ENCODE measurements around the gene KRTAP20-3. TPM values are rescaled to one million over a fixed set of nuclear protein-coding genes. Genes with fewer than 3 reads are reported as not detected.

KRTAP20-3 gene
- total RNA-seq (not detected), polyA plus RNA-seq (not detected)

- Mint-ChIP-seq H3K36me3 (no peaks in the 10 kb centered on the region), H3K9me3 (peaks cover 0 to 11% (median 3%) of the 10 kb centered on the region in 5 donors), H3K27me3 (peaks cover 0 to 1% of the 10 kb centered on the region in 2 donors), H3K4me3 (no peak within 1 kb of the TSS), H3K4me1 (no peaks in the 10 kb centered on the region), H3K27ac (no peak within 1 kb of the TSS)
- no peak for DNase-seq
- Histone ChIP-seq H3K27ac (ENCODE audit: low read depth, low read length) (no peak within 1 kb of the TSS), H3K27me3 (ENCODE audit: insufficient read depth, low read length, poor library complexity, severe bottlenecking) (no peaks in the 10 kb centered on the region), H3K9me3 (ENCODE audit: low read length) (no peaks in the 10 kb centered on the region), H3K4me3 (ENCODE audit: low read length) (no peak within 1 kb of the TSS), H3K4me1 (ENCODE audit: insufficient read depth, low read length) (no peaks in the 10 kb centered on the region), H3K36me3 (ENCODE audit: insufficient read depth, low read length) (no peaks in the 10 kb centered on the region)
- ChIA-PET CTCF (no interaction called here), POLR2A (no interaction called here)
Observed at GRCh38 chr21:30642564-30642963, at the start of gene KRTAP20-3. Gene KRTAP20-3, plus strand, starts transcription at chr21:30642864.

- no peaks in the 10 kb centered on the region for H3K4me1 Mint-ChIP-seq
- H3K27me3 Mint-ChIP-seq = no peaks in the 10 kb centered on the region
- H3K9me3 ChIP-seq (ENCODE audit: low read length) = no peaks in the 10 kb centered on the region
- no peak within 1 kb of the TSS for H3K4me3 Mint-ChIP-seq
- H3K4me1 ChIP-seq (ENCODE audit: insufficient read depth, low read length) = no peaks in the 10 kb centered on the region
- no peak within 1 kb of the TSS for H3K4me3 ChIP-seq (ENCODE audit: low read length)
- POLR2A ChIA-PET = no interaction called here
- H3K36me3 ChIP-seq (ENCODE audit: insufficient read depth, low read length) = no peaks in the 10 kb centered on the region
- H3K36me3 Mint-ChIP-seq = no peaks in the 10 kb centered on the region
- H3K27me3 ChIP-seq (ENCODE audit: insufficient read depth, low read length, poor library complexity, severe bottlenecking) = no peaks in the 10 kb centered on the region
- CTCF ChIA-PET = no interaction called here
- H3K27ac Mint-ChIP-seq = no peak within 1 kb of the TSS
- H3K9me3 Mint-ChIP-seq = peaks cover 3 to 16% (median 7%) of the 10 kb centered on the region in 5 donors
- no peak for DNase-seq
- no peak within 1 kb of the TSS for H3K27ac ChIP-seq (ENCODE audit: low read depth, low read length)
Observed at GRCh38 chr21:30598802-30599201, 43.9 kb upstream of the KRTAP20-3 start, which contains the start of gene KRTAP6-2. Gene KRTAP6-2, minus strand, starts transcription at chr21:30598902. Its CDS starts 28 bp downstream, at chr21:30598874.

- no peaks in the 10 kb centered on the region for H3K36me3 ChIP-seq (ENCODE audit: insufficient read depth, low read length)
- H3K4me1 ChIP-seq (ENCODE audit: insufficient read depth, low read length) = no peaks in the 10 kb centered on the region
- ChIA-PET POLR2A (no interaction called here), CTCF (no interaction called here)
- Mint-ChIP-seq H3K27ac (no peak within 1 kb of the TSS), H3K36me3 (no peaks in the 10 kb centered on the region), H3K9me3 (peaks cover 3 to 16% (median 7%) of the 10 kb centered on the region in 5 donors), H3K4me3 (no peak within 1 kb of the TSS), H3K27me3 (no peaks in the 10 kb centered on the region), H3K4me1 (no peaks in the 10 kb centered on the region)
- H3K27me3 ChIP-seq (ENCODE audit: insufficient read depth, low read length, poor library complexity, severe bottlenecking) = no peaks in the 10 kb centered on the region
- no peak for DNase-seq
- H3K4me3 ChIP-seq (ENCODE audit: low read length) = no peak within 1 kb of the TSS
- H3K9me3 ChIP-seq (ENCODE audit: low read length) = no peaks in the 10 kb centered on the region
- no peak within 1 kb of the TSS for H3K27ac ChIP-seq (ENCODE audit: low read depth, low read length)
Observed at GRCh38 chr21:30600787-30601186, 41.9 kb upstream of the KRTAP20-3 start, which contains the start of gene KRTAP22-1. Gene KRTAP22-1, plus strand, starts transcription at chr21:30601087.

GRCh38 chr21:30605968-30606367, 36.7 kb upstream of the KRTAP20-3 start:
- Mint-ChIP-seq H3K9me3 (peaks cover 1 to 21% (median 6%) of the 10 kb centered on the region in 5 donors), H3K27ac (no peak overlapping the region), H3K4me1 (no peaks in the 10 kb centered on the region), H3K4me3 (no peak overlapping the region), H3K36me3 (no peaks in the 10 kb centered on the region), H3K27me3 (peaks cover 0 to 1% of the 10 kb centered on the region in 2 donors)
- H3K4me1 ChIP-seq (ENCODE audit: insufficient read depth, low read length) = no peaks in the 10 kb centered on the region
- POLR2A ChIA-PET = no interaction called here
- no peak overlapping the region for H3K4me3 ChIP-seq (ENCODE audit: low read length)
- H3K9me3 ChIP-seq (ENCODE audit: low read length) = no peaks in the 10 kb centered on the region
- CTCF ChIA-PET = no interaction called here
- no peak for DNase-seq
- H3K36me3 ChIP-seq (ENCODE audit: insufficient read depth, low read length) = no peaks in the 10 kb centered on the region
- H3K27ac ChIP-seq (ENCODE audit: low read depth, low read length) = no peak overlapping the region
- H3K27me3 ChIP-seq (ENCODE audit: insufficient read depth, low read length, poor library complexity, severe bottlenecking) = no peaks in the 10 kb centered on the region

- no peaks in the 10 kb centered on the region for H3K9me3 ChIP-seq (ENCODE audit: low read length)
- POLR2A ChIA-PET = no interaction called here
- no peak overlapping the region for H3K27ac Mint-ChIP-seq
- CTCF ChIA-PET = no interaction called here
- no peak for DNase-seq
- no peak overlapping the region for H3K27ac ChIP-seq (ENCODE audit: low read depth, low read length)
- H3K9me3 Mint-ChIP-seq = peaks cover 2 to 17% (median 3%) of the 10 kb centered on the region in 5 donors
- no peak overlapping the region for H3K4me3 ChIP-seq (ENCODE audit: low read length)
- H3K4me3 Mint-ChIP-seq = no peak overlapping the region
- H3K36me3 ChIP-seq (ENCODE audit: insufficient read depth, low read length) = no peaks in the 10 kb centered on the region
- no peaks in the 10 kb centered on the region for H3K36me3 Mint-ChIP-seq
- peaks cover 0 to 1% of the 10 kb centered on the region in 2 donors for H3K27me3 Mint-ChIP-seq
- H3K27me3 ChIP-seq (ENCODE audit: insufficient read depth, low read length, poor library complexity, severe bottlenecking) = no peaks in the 10 kb centered on the region
- no peaks in the 10 kb centered on the region for H3K4me1 ChIP-seq (ENCODE audit: insufficient read depth, low read length)
- no peaks in the 10 kb centered on the region for H3K4me1 Mint-ChIP-seq
Observed at GRCh38 chr21:30612132-30612531, 30.5 kb upstream of the KRTAP20-3 start.

GRCh38 chr21:30613836-30614235, 28.8 kb upstream of the KRTAP20-3 start, which contains the start of gene KRTAP6-1:
Gene KRTAP6-1, minus strand, starts transcription at chr21:30613930. Its CDS starts 26 bp downstream, at chr21:30613904.
- Histone ChIP-seq H3K27ac (ENCODE audit: low read depth, low read length) (no peak within 1 kb of the TSS), H3K4me3 (ENCODE audit: low read length) (no peak within 1 kb of the TSS), H3K9me3 (ENCODE audit: low read length) (no peaks in the 10 kb centered on the region), H3K27me3 (ENCODE audit: insufficient read depth, low read length, poor library complexity, severe bottlenecking) (no peaks in the 10 kb centered on the region), H3K4me1 (ENCODE audit: insufficient read depth, low read length) (no peaks in the 10 kb centered on the region), H3K36me3 (ENCODE audit: insufficient read depth, low read length) (no peaks in the 10 kb centered on the region)
- H3K36me3 Mint-ChIP-seq = no peaks in the 10 kb centered on the region
- H3K27ac Mint-ChIP-seq = no peak within 1 kb of the TSS
- no peak within 1 kb of the TSS for H3K4me3 Mint-ChIP-seq
- H3K4me1 Mint-ChIP-seq = no peaks in the 10 kb centered on the region
- DNase-seq = no peak
- ChIA-PET CTCF (no interaction called here), POLR2A (no interaction called here)
- peaks cover 0 to 1% of the 10 kb centered on the region in 2 donors for H3K27me3 Mint-ChIP-seq
- peaks cover 2 to 13% (median 3%) of the 10 kb centered on the region in 5 donors for H3K9me3 Mint-ChIP-seq

- Histone ChIP-seq H3K27me3 (ENCODE audit: insufficient read depth, low read length, poor library complexity, severe bottlenecking) (no peaks in the 10 kb centered on the region), H3K36me3 (ENCODE audit: insufficient read depth, low read length) (no peaks in the 10 kb centered on the region), H3K4me1 (ENCODE audit: insufficient read depth, low read length) (no peaks in the 10 kb centered on the region), H3K27ac (ENCODE audit: low read depth, low read length) (no peak overlapping the region), H3K4me3 (ENCODE audit: low read length) (no peak overlapping the region), H3K9me3 (ENCODE audit: low read length) (no peaks in the 10 kb centered on the region)
- Mint-ChIP-seq H3K27ac (no peak overlapping the region), H3K36me3 (no peaks in the 10 kb centered on the region), H3K27me3 (peaks cover 0 to 1% of the 10 kb centered on the region in 2 donors), H3K4me1 (no peaks in the 10 kb centered on the region), H3K9me3 (peaks cover 2 to 13% (median 3%) of the 10 kb centered on the region in 5 donors), H3K4me3 (no peak overlapping the region)
- ChIA-PET CTCF (no interaction called here), POLR2A (no interaction called here)
- no peak for DNase-seq
Observed at GRCh38 chr21:30615199-30615598, 27.5 kb upstream of the KRTAP20-3 start.

- no peaks in the 10 kb centered on the region for H3K36me3 Mint-ChIP-seq
- H3K4me3 Mint-ChIP-seq = no peak within 1 kb of the TSS
- no peaks in the 10 kb centered on the region for H3K4me1 Mint-ChIP-seq
- no peaks in the 10 kb centered on the region for H3K27me3 ChIP-seq (ENCODE audit: insufficient read depth, low read length, poor library complexity, severe bottlenecking)
- H3K27ac Mint-ChIP-seq = no peak within 1 kb of the TSS
- H3K27ac ChIP-seq (ENCODE audit: low read depth, low read length) = no peak within 1 kb of the TSS
- H3K36me3 ChIP-seq (ENCODE audit: insufficient read depth, low read length) = no peaks in the 10 kb centered on the region
- H3K4me1 ChIP-seq (ENCODE audit: insufficient read depth, low read length) = no peaks in the 10 kb centered on the region
- H3K27me3 Mint-ChIP-seq = no peaks in the 10 kb centered on the region
- POLR2A ChIA-PET = no interaction called here
- no peak within 1 kb of the TSS for H3K4me3 ChIP-seq (ENCODE audit: low read length)
- DNase-seq = no peak
- CTCF ChIA-PET = no interaction called here
- peaks cover 0 to 5% (median 2%) of the 10 kb centered on the region in 5 donors for H3K9me3 Mint-ChIP-seq
- no peaks in the 10 kb centered on the region for H3K9me3 ChIP-seq (ENCODE audit: low read length)
Observed at GRCh38 chr21:30616125-30616524, 26.5 kb upstream of the KRTAP20-3 start, which contains the start of gene KRTAP20-1. Gene KRTAP20-1, plus strand, starts transcription at chr21:30616425. Its CDS starts 30 bp downstream, at chr21:30616455.

All from CD8-positive, alpha-beta memory T cell (primary cell).